SU-DHL-6 (cell line): ENCODE measurements around the gene NCR2.

ENCODE experiments used
- H2AFZ ChIP-seq: fragments of 200-600 bp; sonication (generic); 2 replicates; pipeline ENCODE4 v1.6.1; 2014; ENCODE audit warnings: low read depth, mild to moderate bottlenecking, moderate library complexity, mixed read lengths, antibody characterized with exemption, low read length; ENCODE audit not compliant: severe bottlenecking
- H3F3A ChIP-seq: fragments of 200-600 bp; shearing (Covaris generic); 2 replicates; pipeline ENCODE4 v1.6.0; 2016; ENCODE audit warnings: antibody characterized with exemption, mild to moderate bottlenecking; ENCODE audit not compliant: insufficient read depth
- H3K27ac ChIP-seq: fragments of 200-600 bp; sonication (generic); 2 replicates; pipeline ENCODE4 v1.5.1; 2016; ENCODE audit warnings: low read depth, mild to moderate bottlenecking, low read length, moderate library complexity, mixed read lengths
- H3K27me3 ChIP-seq: fragments of 200-600 bp; sonication (generic), shearing (Covaris generic); 2 replicates; pipeline ENCODE4 v1.6.0; 2014; ENCODE audit warnings: mild to moderate bottlenecking, low read length
- H3K36me3 ChIP-seq: fragments of 200-600 bp; sonication (generic); 2 replicates; pipeline ENCODE4 v1.6.1; 2014; ENCODE audit warnings: mild to moderate bottlenecking, low read length, mixed read lengths
- H3K4me2 ChIP-seq: fragments of 300-600, 200-600 bp; shearing (Covaris generic), sonication (generic); 2 replicates; pipeline ENCODE4 v1.6.0; 2014; ENCODE audit warnings: low read length, low read depth, mild to moderate bottlenecking; ENCODE audit not compliant: poor library complexity, severe bottlenecking
- H3K4me3 ChIP-seq: fragments of 200-600 bp; sonication (generic); 2 replicates; pipeline ENCODE4 v1.5.1; 2014; ENCODE audit warnings: antibody characterized with exemption, low read length, mild to moderate bottlenecking, mixed read lengths; ENCODE audit not compliant: insufficient read depth, poor library complexity, severe bottlenecking
- H3K79me2 ChIP-seq: fragments of 200-600 bp; sonication (generic); 2 replicates; pipeline ENCODE4 v1.6.1; 2014; ENCODE audit warnings: mild to moderate bottlenecking, low read length, moderate library complexity; ENCODE audit not compliant: insufficient read depth
- H3K9ac ChIP-seq: fragments of 200-600 bp; sonication (generic); 2 replicates; pipeline ENCODE4 v1.7.0; 2014; ENCODE audit warnings: mild to moderate bottlenecking, low read length
- H3K9me2 ChIP-seq: fragments of 200-600 bp; sonication (generic); replicated peaks from 2 replicates; pipeline ENCODE4 v1.6.1; 2014; ENCODE audit warnings: low read length; ENCODE audit not compliant: insufficient read depth
- H3K9me3 ChIP-seq: fragments of 200-600 bp; sonication (generic); 2 replicates; pipeline ENCODE4 v1.6.1; 2014; ENCODE audit warnings: low read length, mixed read lengths; ENCODE audit not compliant: insufficient read depth
- H4K20me1 ChIP-seq: fragments of 200-600 bp; sonication (generic); 2 replicates; pipeline ENCODE4 v1.6.1; 2014; ENCODE audit warnings: low read depth, mild to moderate bottlenecking, antibody characterized with exemption, low read length, moderate library complexity, mixed read lengths
- EZH2phosphoT487 ChIP-seq: fragments of 200-600 bp; sonication (generic), shearing (Covaris generic); conservative IDR thresholded peaks from 2 replicates; pipeline ENCODE4 v1.6.1; 2018; ENCODE audit warnings: mild to moderate bottlenecking, antibody characterized with exemption, low read length, moderate library complexity, mixed read lengths
- TF ChIP-seq, protein P1 (sequence below): fragments of 200-600 bp; sonication (generic); IDR thresholded peaks from one replicate; pipeline ENCODE4 v1.5.1; 2017; ENCODE audit warnings: antibody characterized with exemption, mild to moderate bottlenecking, low read length, moderate library complexity; ENCODE audit not compliant: insufficient read depth, poor library complexity, severe bottlenecking

The NCR2 gene

DNA sequence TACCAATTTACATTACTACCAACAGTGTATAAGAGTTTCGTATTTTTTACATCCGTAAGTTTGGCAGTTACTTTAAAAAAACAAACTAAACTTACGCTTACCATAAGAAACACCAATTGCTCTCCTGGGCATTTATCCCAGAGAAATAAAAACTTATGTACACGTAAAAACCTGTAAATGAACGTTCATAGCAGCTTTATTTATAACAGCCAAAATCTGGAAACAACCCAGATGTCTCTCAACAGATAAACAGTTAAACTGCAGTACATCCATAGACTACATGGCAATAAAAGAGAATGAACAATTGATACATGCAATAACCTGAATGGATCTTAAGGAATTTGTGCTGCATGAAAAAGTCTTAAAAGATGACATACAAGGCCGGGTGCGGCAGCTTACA is 30.7 kb downstream of the NCR2 start:
- Histone ChIP-seq H3K27ac (no peak overlapping the region), H3K4me3 (no peak overlapping the region), H3K79me2 (no peaks in the 10 kb centered on the region), H3K9ac (no peak overlapping the region), H3K27me3 (0 out of 2 replicates have a peak, but pooled peaks cover 2% of the 10 kb centered on the region), H4K20me1 (no peaks in the 10 kb centered on the region), H2AFZ (no peak overlapping the region), H3K9me2 (no peaks in the 10 kb centered on the region), H3F3A (no peaks in the 10 kb centered on the region), H3K36me3 (no peaks in the 10 kb centered on the region), H3K9me3 (no peaks in the 10 kb centered on the region), H3K4me2 (no peak overlapping the region)
- TF ChIP-seq EZH2phosphoT487: no peak
- TF ChIP-seq, protein P1, sequence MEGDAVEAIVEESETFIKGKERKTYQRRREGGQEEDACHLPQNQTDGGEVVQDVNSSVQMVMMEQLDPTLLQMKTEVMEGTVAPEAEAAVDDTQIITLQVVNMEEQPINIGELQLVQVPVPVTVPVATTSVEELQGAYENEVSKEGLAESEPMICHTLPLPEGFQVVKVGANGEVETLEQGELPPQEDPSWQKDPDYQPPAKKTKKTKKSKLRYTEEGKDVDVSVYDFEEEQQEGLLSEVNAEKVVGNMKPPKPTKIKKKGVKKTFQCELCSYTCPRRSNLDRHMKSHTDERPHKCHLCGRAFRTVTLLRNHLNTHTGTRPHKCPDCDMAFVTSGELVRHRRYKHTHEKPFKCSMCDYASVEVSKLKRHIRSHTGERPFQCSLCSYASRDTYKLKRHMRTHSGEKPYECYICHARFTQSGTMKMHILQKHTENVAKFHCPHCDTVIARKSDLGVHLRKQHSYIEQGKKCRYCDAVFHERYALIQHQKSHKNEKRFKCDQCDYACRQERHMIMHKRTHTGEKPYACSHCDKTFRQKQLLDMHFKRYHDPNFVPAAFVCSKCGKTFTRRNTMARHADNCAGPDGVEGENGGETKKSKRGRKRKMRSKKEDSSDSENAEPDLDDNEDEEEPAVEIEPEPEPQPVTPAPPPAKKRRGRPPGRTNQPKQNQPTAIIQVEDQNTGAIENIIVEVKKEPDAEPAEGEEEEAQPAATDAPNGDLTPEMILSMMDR: no peak

DNA sequence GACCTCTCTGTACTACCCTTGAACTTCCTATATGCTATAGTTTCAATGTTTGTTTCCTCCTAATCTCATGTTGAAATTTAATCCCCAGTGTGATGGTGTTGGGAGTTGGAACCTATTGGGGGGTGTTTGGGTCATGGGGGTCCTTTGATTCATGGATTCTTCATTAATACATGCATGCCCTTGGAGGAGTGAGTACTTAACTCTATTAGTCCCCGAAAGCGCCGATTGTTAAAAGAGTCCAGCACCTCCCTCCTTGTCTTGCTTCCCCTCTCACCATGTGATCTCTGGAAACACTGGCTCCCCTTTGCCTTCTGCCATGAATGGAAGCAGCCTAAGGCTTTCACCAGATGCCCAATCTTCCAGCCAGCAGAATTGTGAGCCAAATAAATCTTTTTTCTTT is 31.7 kb downstream of the NCR2 start:
- no peak for TF ChIP-seq EZH2phosphoT487
- TF ChIP-seq, protein P1: no peak
- H3K27me3 ChIP-seq: 0 out of 2 replicates have a peak, but pooled peaks cover 2% of the 10 kb centered on the region

DNA sequence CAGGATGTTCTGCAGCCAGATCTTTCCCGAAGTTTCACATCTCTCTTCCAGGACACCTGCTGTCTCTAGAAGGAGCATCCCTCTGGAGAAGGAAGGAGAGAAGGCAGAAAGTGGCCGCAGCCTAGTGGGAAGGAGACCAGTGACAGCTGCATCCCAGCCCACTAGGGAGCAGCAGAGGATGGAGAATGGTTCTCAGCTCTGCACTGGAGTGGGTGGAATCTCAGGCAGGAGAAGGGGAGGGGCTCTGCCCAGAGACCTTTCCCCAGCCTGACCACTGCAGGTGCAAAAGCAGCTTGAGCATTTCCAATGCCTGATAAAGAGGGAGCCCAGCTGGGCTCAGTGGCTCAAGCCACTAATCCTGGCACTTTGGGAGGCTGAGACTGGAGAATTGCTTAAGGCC is 32.3 kb downstream of the NCR2 start:
- no peaks in the 10 kb centered on the region for H4K20me1 ChIP-seq
- no peak overlapping the region for H3K27ac ChIP-seq
- no peaks in the 10 kb centered on the region for H3K9me2 ChIP-seq
- H3K4me3 ChIP-seq: no peak overlapping the region
- no peaks in the 10 kb centered on the region for H3K9me3 ChIP-seq
- H3K9ac ChIP-seq: no peak overlapping the region
- no peaks in the 10 kb centered on the region for H3K79me2 ChIP-seq
- no peak for TF ChIP-seq EZH2phosphoT487
- TF ChIP-seq, protein P1: peak; percentile 39
- H3K36me3 ChIP-seq: no peaks in the 10 kb centered on the region
- H3K4me2 ChIP-seq: no peak overlapping the region
- no peak overlapping the region for H2AFZ ChIP-seq
- 0 out of 2 replicates have a peak, but pooled peaks cover 2% of the 10 kb centered on the region for H3K27me3 ChIP-seq
- no peaks in the 10 kb centered on the region for H3F3A ChIP-seq

More for the DNA sequence above, 31.7 kb downstream of the NCR2 start:
- Histone ChIP-seq H2AFZ (no peak overlapping the region), H3K9me2 (no peaks in the 10 kb centered on the region), H3K36me3 (no peaks in the 10 kb centered on the region), H4K20me1 (no peaks in the 10 kb centered on the region), H3K4me3 (no peak overlapping the region), H3K27ac (no peak overlapping the region), H3K9ac (no peak overlapping the region), H3K79me2 (no peaks in the 10 kb centered on the region), H3F3A (no peaks in the 10 kb centered on the region), H3K4me2 (no peak overlapping the region), H3K9me3 (no peaks in the 10 kb centered on the region)
